GM12878 (cell line): Measurements from ENCODE around the gene ID4. TPM values are rescaled to one million over a fixed set of nuclear protein-coding genes. Genes with fewer than 3 reads are reported as not detected.

Experiments used
- BCL11A ChIP-seq: IDR thresholded peaks from 2 replicates; pipeline ENCODE4 v1.6.1; 2011; ENCODE audit warnings: low read depth, low read length
- CHD1 ChIP-seq: IDR thresholded peaks from 2 replicates; pipeline ENCODE4 v1.6.1; 2012; ENCODE audit warnings: low read depth, low read length, improper control_type of control experiment
- CUX1 ChIP-seq: IDR thresholded peaks from 2 replicates; pipeline ENCODE4 v1.6.1; 2012; ENCODE audit warnings: improper control_type of control experiment, low read depth, low read length; ENCODE audit not compliant: insufficient replicate concordance
- EP300 ChIP-seq, 2 experiments: fragments of 150-350 bp in 1 of 2; IDR thresholded peaks; 2 replicates each; pipeline ENCODE4 v1.6.1; 2011 to 2012; ENCODE audit warnings: low read depth in 2 of 2, low read length in 2 of 2, borderline replicate concordance in 1 of 2, improper control_type of control experiment in 1 of 2, inconsistent platforms in 1 of 2; ENCODE audit not compliant: control insufficient read depth in 1 of 2
- KDM1A ChIP-seq: fragments of 200-600 bp; sonication (generic); IDR thresholded peaks from 2 replicates; pipeline ENCODE4 v1.6.1; 2016; ENCODE audit warnings: borderline replicate concordance
- SPI1 ChIP-seq: IDR thresholded peaks from 2 replicates; pipeline ENCODE4 v1.6.1; 2011; ENCODE audit warnings: low read depth, mild to moderate bottlenecking, low read length, moderate library complexity, borderline replicate concordance; ENCODE audit not compliant: insufficient read depth
- SREBF1 ChIP-seq: IDR thresholded peaks from 2 replicates; pipeline ENCODE4 v1.6.1; 2012; ENCODE audit warnings: mild to moderate bottlenecking, low read length
- TBL1XR1 ChIP-seq: IDR thresholded peaks from 2 replicates; pipeline ENCODE4 v1.6.1; 2012; ENCODE audit warnings: low read depth, low read length, improper control_type of control experiment
- ZNF217 ChIP-seq: fragments of 450-650 bp; IDR thresholded peaks from 2 replicates; pipeline ENCODE4 v1.6.1; 2017; ENCODE audit warnings: antibody characterized with exemption, mild to moderate bottlenecking
- polyA plus RNA-seq, 11 experiments: library from polyadenylated mRNA; depleted of rRNA in 4 of 11; unstranded in 6 of 11; stranded (reverse) in 5 of 11; fragments of >200 nt; fragmentation: Nextera tagmentation in 4 of 11; fragmentation: Illumina TruSeq in 1 of 11; extraction: Ambion mirVana in 4 of 11; extraction: Trizol in 1 of 11; gene quantifications; 1 replicate in 1 of 11; 2 replicates in 10 of 11; pipeline versions ENCODE4 v1.2.1 to v1.2.3, GENCODE V29; 2011 to 2016; ENCODE audit warnings: inconsistent platforms in 2 of 11, missing spikeins in 2 of 11, low read depth in 1 of 11
- total RNA-seq, 4 experiments: library from RNA; depleted of rRNA in 3 of 4; stranded (reverse); fragments of >200 nt in 3 of 4; fragmentation: Illumina TruSeq in 1 of 4; extraction: Trizol in 1 of 4; gene quantifications; 2 replicates each; pipeline versions ENCODE4 v1.2.1 to v1.2.3, GENCODE V29; 2013 to 2021
- TF ChIP-seq, protein P1 (sequence below): fragments of 450-650 bp; IDR thresholded peaks from 2 replicates; pipeline ENCODE4 v1.6.1; 2016; ENCODE audit warnings: mild to moderate bottlenecking

Gene ID4
- total and polyA plus RNA-seq, 10 of the 15 experiments (the other 5 are each of a cell fraction or from before 2014, with no cell fraction given) = 0.09 TPM; not detected in 9

- TF ChIP-seq, protein P1, sequence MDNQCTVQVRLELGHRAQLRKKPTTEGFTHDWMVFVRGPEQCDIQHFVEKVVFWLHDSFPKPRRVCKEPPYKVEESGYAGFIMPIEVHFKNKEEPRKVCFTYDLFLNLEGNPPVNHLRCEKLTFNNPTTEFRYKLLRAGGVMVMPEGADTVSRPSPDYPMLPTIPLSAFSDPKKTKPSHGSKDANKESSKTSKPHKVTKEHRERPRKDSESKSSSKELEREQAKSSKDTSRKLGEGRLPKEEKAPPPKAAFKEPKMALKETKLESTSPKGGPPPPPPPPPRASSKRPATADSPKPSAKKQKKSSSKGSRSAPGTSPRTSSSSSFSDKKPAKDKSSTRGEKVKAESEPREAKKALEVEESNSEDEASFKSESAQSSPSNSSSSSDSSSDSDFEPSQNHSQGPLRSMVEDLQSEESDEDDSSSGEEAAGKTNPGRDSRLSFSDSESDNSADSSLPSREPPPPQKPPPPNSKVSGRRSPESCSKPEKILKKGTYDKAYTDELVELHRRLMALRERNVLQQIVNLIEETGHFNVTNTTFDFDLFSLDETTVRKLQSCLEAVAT = no peak
- no peak for TF ChIP-seq CHD1
- TF ChIP-seq BCL11A = no peak
- no peak for TF ChIP-seq SPI1
- no peak for TF ChIP-seq KDM1A
- TF ChIP-seq TBL1XR1 = no peak
- no peak for TF ChIP-seq EP300 (IDR thresholded peaks at IDR 0.05; ENCODE audit: borderline replicate concordance in 1 of 2, control insufficient read depth in 1 of 2, low read depth in 2 of 2, low read length in 2 of 2)
- TF ChIP-seq CUX1 = no peak
- TF ChIP-seq SREBF1 = no peak
- no peak for TF ChIP-seq ZNF217
Measured at GRCh38 chr6:19805129-19805481, 32.1 kb upstream of the ID4 start (continued).
